NK-92 (cell line): ENCODE measurements around the gene SUSD4.

Experiments
- DNase-seq: peaks from one replicate; lab custom pipeline; 2025; ENCODE audit not compliant: unreplicated experiment; lab: John Stamatoyannopoulos, UW

SUSD4 gene

GRCh38 chr1:223197923-223198627, 165.9 kb downstream of the SUSD4 start:
- no peak for DNase-seq

DNA sequence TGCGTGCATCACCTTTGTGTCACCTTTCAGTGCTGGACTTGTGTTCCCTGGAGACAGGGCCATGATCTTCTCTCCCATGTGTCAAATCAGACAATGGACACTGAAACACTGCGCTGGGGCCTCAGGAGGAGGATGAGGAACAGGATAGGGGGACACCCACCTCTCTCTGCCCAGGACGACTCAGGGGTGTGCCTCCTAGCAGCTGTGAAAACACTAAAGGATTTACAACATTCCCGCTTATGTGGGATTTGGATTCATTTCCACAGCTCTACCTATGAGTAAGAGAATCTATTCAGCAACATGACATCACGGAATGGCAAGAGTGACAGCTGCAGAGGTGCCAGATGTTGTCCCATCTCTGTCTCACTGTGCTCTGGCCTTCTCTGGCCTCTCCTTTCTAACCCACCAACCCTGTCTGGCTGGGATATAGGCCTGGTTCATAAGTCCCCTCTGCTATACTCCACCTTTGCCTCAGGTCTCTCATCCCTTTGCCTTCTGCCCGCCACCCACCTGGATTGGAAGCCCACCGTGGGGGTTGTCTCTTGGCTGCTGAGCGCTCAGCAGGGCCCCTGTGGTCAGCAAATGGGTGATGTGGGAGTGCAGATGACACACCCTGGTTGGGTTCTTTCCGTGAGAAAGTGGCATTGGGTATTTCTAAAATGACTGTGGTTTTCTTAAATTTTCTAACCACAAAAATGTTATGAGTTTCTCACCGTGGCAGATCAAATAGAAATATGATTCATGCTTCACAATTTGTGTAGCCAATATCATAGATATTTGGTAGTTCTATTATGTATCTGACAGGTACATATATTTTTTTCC, 173.9 kb downstream of the SUSD4 start:
- DNase-seq = no peak

- DNase-seq = no peak
Measured at GRCh38 chr1:223189525-223189902, 174.5 kb downstream of the SUSD4 start.

DNA sequence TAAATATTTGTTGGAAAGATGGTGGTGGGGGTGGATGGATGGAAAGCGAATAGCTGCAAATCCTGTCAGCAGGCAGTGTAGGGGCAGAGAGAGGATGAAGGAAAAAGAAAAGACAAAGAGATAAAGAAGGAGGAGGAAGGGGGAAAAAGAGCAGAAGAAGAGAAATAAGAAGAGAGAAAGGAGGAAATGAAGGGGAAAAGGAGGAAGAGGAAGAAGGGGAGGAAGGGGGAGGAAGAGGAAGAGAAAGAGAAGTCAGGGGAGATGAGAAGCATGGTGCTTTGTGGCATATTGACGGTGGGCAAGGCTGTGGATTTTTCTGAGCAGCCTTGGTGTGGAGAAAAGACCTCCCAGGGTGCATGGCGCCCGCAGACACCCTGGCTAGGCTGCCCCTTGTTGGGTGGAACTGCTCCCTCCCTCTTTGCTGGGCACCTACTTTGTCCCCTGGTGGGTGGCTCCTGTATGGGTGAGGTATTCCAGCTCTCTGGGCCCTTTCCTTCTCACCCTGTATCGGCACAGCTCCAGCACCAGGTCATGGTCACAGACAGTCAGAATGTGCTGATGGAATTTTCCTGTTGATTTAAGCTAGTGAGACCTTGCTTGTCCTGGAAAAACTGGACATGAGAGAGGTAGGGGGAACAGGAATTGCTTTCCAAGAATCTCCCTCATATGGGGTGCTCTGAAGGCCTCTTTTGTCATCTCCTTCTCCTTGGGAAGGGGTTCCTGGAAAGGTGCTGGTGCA, 175.2 kb downstream of the SUSD4 start:
- no peak for DNase-seq

GRCh38 chr1:223186800-223187199, 177.2 kb downstream of the SUSD4 start:
- no peak for DNase-seq

DNA sequence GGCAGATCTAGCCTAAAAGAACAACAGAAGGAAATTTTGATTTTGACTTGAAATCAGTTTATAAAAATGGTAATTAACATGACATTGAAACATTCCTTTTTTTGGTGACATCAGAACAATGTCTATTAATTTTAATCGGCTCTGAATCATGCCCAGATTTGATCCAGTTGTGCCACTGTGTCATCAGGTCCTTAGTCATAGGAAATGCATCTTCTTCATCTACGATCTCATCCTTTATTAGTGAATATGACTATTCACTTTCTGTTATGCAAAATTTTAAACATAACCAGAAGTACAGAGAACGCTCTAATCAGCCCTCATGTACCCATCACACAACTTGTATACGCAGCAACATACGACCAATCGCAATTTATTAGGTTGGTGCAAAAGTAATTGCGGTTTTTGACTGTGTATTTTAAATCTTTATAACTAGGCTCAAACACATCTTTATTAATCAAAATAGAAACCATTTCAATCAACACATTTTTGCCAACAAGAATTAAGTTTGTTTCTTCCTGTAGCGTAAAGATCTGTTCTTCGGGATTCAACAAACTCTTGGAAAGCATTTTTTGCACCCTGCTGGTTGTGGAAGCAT, 180.6 kb downstream of the SUSD4 start:
- DNase-seq = no peak

- no peak for DNase-seq
Measured at GRCh38 chr1:223180731-223181321, 183.2 kb downstream of the SUSD4 start.

GRCh38 chr1:223179786-223180185, 184.2 kb downstream of the SUSD4 start:
- DNase-seq = no peak

DNA sequence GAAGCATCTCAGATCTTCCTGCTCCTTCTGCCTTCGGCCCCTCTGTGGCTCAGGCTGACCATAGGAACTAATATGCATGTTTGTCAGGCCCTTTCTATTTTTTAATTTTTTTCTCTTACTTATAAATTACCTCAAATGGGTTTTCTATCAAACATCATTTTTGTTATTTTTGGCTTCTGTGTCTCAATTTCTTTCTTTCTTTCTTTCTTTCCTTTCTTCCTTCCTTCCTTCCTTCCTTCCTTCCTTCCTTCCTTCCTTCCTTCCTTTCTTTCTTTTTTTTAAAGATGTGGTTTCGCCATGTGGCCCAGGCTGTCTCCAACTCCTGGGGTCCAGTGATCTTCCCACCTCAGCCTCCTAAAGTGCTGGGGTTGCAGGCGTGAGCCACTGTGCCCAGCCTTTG, 184.7 kb downstream of the SUSD4 start:
- no peak for DNase-seq

- no peak for DNase-seq
Measured at GRCh38 chr1:223177681-223178080, 186.3 kb downstream of the SUSD4 start.

GRCh38 chr1:223176437-223176836, 187.5 kb downstream of the SUSD4 start:
- no peak for DNase-seq

GRCh38 chr1:223175633-223176032, 188.3 kb downstream of the SUSD4 start:
- DNase-seq = no peak

GRCh38 chr1:223175032-223175431, 188.9 kb downstream of the SUSD4 start:
- no peak for DNase-seq
